A549 (cell line): ENCODE results near the gene CLDN4.

Experiments
- POLR2A ChIP-seq: IDR thresholded peaks from 2 replicates; pipeline ENCODE4 v1.6.1; 2012; ENCODE audit warnings: mild to moderate bottlenecking, low read length
- TF ChIP-seq, protein P1 (sequence below): fragments of 250-450 bp; sonication (Bioruptor Pico); IDR thresholded peaks from 2 replicates; pipeline ENCODE4 v1.5.0; 2021; ENCODE audit warnings: mild to moderate bottlenecking, moderate library complexity, borderline replicate concordance

- TF ChIP-seq, protein P1, sequence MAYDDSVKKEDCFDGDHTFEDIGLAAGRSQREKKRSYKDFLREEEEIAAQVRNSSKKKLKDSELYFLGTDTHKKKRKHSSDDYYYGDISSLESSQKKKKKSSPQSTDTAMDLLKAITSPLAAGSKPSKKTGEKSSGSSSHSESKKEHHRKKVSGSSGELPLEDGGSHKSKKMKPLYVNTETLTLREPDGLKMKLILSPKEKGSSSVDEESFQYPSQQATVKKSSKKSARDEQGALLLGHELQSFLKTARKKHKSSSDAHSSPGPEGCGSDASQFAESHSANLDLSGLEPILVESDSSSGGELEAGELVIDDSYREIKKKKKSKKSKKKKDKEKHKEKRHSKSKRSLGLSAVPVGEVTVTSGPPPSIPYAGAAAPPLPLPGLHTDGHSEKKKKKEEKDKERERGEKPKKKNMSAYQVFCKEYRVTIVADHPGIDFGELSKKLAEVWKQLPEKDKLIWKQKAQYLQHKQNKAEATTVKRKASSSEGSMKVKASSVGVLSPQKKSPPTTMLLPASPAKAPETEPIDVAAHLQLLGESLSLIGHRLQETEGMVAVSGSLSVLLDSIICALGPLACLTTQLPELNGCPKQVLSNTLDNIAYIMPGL (CRISPR knock-in tag), result no peak
- no peak for TF ChIP-seq POLR2A
Observed at GRCh38 chr7:73828972-73829371, 1.8 kb upstream of the CLDN4 start.
